Esophagus squamous epithelium (tissue), 4 donors: ENCODE data around the gene TSC1.

Experiments
- CTCF ChIP-seq, 6 experiments: fragments of 450-650 bp in 4 of 6; fragments of 200-600 bp in 2 of 6; sonication (generic) in 2 of 6; IDR thresholded peaks; one replicate each; pipeline ENCODE4 v1.5.1; 2016 to 2019; ENCODE audit warnings: antibody characterized with exemption in 6 of 6, mild to moderate bottlenecking in 4 of 6, moderate library complexity in 4 of 6
- POLR2A ChIP-seq, 4 donors: fragments of 450-650 bp; IDR thresholded peaks; one replicate each; pipeline ENCODE4 v1.6.1; 2017; ENCODE audit warnings: antibody characterized with exemption in 4 of 4, mild to moderate bottlenecking in 4 of 4, moderate library complexity in 3 of 4

DNA sequence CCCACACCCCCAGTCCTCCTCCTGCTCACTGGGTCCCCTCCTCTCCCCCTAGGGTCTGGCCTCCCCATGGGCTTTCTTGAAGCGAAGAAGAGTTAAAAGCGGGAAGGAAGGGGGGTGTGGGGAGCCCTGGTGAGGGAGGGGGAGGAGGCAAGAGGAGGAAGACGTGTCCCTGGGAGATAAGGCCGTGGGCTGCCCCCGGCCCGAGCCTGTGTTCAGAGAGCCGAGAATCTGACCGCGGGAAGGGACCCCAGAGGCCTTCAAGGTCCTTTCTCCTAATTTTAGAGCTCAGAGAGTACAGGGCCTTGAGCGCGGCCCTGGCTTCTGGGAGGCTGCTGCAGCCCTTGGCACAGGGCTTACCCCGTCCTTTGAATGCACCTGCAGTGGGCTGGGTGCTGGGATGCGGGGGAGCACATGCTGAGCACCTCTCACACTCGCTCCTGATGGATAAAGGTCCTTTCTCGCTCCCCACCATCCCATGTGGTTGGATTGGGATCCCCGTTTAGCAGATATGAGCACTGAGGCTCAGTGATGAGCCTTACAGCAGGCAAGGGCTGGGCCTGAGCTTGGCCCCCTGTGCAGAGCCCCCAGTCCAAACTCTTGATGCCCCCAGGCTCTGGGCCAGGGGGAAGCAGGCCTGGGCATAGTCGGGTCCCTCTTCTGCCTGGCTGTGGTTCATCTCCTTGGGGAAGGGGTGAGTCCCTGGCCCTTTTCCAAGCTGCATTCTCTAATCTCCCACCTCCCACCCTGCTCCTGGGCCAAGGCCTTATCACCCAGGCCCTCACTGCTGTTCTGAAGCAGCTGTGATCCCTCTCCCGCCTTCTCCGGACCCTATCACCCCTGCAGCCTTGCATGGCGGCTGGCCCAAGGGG, 40.0 kb upstream of the TSC1 start:
- no peak for TF ChIP-seq CTCF (IDR thresholded peaks at IDR 0.05)
- TF ChIP-seq POLR2A (IDR thresholded peaks at IDR 0.05): no peak
